ENCODE results near the gene POLE.

GRCh38 chr12:132686825-132687210 is 324 bp downstream of the POLE start:
- TF ChIP-seq, protein P1, sequence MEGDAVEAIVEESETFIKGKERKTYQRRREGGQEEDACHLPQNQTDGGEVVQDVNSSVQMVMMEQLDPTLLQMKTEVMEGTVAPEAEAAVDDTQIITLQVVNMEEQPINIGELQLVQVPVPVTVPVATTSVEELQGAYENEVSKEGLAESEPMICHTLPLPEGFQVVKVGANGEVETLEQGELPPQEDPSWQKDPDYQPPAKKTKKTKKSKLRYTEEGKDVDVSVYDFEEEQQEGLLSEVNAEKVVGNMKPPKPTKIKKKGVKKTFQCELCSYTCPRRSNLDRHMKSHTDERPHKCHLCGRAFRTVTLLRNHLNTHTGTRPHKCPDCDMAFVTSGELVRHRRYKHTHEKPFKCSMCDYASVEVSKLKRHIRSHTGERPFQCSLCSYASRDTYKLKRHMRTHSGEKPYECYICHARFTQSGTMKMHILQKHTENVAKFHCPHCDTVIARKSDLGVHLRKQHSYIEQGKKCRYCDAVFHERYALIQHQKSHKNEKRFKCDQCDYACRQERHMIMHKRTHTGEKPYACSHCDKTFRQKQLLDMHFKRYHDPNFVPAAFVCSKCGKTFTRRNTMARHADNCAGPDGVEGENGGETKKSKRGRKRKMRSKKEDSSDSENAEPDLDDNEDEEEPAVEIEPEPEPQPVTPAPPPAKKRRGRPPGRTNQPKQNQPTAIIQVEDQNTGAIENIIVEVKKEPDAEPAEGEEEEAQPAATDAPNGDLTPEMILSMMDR (IDR thresholded peaks at IDR 0.05), result no peak
- TF ChIP-seq POLR2A (IDR thresholded peaks at IDR 0.05), result no peak

All from thyroid gland (tissue), 4 donors.